Measurements from ENCODE around the gene THOC6.

Gene THOC6

DNA sequence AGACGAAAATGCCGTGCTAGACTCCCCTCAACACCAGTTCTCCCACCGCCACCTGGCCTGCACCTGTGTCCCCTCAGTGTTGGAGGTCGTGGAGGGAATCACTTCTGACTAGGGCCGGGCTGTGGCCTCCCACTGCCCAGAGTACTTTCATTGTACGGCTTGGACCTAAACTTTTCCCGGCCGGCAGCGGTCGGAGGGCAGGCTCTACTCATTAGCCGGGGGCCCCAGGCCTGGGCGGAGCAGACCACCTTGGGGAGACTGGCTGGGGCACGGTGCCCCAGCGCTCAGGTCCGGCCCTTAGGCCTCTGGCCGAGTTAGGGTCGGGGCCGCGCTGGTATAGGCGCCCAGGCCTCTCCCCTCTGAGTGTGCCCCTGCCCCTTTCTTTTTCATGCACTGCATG is 6.5 kb upstream of the THOC6 start:
- DNase-seq (ENCODE audit: low spot score), result no peak
- ChIA-PET CTCF (no interaction called here), POLR2A (ENCODE audit: low non-redundant PET) (no interaction called here)
- TF ChIP-seq, protein P1, sequence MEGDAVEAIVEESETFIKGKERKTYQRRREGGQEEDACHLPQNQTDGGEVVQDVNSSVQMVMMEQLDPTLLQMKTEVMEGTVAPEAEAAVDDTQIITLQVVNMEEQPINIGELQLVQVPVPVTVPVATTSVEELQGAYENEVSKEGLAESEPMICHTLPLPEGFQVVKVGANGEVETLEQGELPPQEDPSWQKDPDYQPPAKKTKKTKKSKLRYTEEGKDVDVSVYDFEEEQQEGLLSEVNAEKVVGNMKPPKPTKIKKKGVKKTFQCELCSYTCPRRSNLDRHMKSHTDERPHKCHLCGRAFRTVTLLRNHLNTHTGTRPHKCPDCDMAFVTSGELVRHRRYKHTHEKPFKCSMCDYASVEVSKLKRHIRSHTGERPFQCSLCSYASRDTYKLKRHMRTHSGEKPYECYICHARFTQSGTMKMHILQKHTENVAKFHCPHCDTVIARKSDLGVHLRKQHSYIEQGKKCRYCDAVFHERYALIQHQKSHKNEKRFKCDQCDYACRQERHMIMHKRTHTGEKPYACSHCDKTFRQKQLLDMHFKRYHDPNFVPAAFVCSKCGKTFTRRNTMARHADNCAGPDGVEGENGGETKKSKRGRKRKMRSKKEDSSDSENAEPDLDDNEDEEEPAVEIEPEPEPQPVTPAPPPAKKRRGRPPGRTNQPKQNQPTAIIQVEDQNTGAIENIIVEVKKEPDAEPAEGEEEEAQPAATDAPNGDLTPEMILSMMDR (conservative IDR thresholded peaks at IDR 0.05; ENCODE audit: low read depth), result no peak
- H3K27ac ChIP-seq, result no peak overlapping the region

DNA sequence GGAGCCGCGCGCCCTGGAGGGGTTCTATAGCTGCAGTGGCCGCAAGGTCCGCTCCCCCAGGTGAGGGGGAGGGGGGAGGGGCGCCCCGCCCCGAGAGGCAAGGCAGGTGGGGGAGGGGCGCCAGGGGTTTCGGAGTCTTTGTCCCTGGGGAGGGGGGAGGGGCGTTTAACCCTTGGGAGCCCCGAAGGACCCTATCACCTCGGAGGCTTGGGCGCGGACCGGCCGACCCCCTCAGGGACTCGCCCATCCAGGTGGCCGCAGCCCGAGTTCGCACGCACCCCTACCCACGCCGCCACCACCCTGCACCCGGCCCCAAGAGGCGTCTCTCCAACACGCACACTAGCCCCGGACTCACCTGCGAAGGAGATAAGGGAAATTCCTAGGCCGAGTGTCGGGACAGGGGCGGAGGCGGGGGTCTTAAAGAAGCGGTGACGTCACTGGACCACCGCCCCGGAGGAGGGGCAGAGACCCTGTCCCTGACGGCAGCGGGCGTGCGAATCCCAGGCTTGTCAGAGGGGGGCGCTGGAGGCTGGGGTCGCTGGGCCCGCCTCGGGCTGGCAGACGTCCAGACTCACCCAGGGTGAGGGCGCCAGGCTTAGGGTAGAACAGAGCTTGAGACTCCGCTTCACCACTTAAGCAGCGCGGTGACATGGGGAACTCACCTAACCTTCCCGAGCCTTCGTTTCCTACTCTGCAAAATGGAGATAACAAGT is 5.9 kb upstream of the THOC6 start, which contains the start of gene CLDN6:
Gene CLDN6 (minus strand): TSS at position 390 of the 713 bp plus-strand sequence. CDS start 2,162 bp downstream, outside the sequence.
- no peak for DNase-seq (ENCODE audit: low spot score)
- no peak within 1 kb of the TSS for H3K27ac ChIP-seq
- CTCF ChIA-PET, result no interaction called here
- TF ChIP-seq, protein P1 (conservative IDR thresholded peaks at IDR 0.05; ENCODE audit: low read depth), result no peak
- POLR2A ChIA-PET (ENCODE audit: low non-redundant PET), result no interaction called here

DNA sequence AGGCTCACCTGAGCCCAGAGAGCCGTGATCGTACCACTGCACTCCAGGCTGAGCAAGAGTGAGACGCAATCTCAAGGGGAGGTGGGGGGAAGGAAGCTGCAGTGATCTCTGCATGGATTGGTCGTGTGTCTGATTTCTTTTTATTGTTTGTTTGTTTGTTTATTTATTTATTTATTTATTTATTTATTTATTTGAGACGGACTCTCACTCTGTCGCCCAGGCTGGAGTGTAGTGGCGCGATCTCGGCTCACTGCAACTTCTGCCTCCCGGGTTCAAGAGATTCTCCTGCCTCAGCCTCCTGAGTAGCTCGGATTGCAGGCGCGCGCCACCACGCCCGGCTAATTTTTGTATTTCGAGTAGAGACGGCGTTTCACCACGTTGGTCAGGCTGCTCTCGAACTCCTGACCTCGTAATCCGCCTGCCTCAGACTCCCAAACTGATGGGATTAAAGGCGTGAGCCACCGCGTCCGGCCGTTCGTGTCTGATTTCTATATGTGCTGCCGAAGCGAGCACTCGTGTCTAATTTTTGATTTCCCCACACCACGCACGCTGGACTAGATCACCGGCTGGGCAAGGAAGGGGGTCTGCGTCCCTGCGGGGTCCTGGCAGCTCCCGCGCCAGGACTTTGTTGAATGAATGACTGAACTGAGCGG is 4.1 kb upstream of the THOC6 start:
- peak overlapping the region; percentile 99 for H3K27ac ChIP-seq
- TF ChIP-seq, protein P1 (conservative IDR thresholded peaks at IDR 0.05; ENCODE audit: low read depth), result no peak
- ChIA-PET CTCF (interaction anchor here (0.6 to 2.6 kb wide), 4 partner anchors 11 to 49 kb away, joined by 3 to 13 read pairs (median 8); no protein-coding TSS in a partner anchor), POLR2A (ENCODE audit: low non-redundant PET) (interaction anchor here (1.2 to 5.0 kb wide), 3 partner anchors 9 to 21 kb away, joined by 3 to 49 read pairs (median 48); no protein-coding TSS in a partner anchor)
- DNase-seq (ENCODE audit: low spot score), result no peak

DNA sequence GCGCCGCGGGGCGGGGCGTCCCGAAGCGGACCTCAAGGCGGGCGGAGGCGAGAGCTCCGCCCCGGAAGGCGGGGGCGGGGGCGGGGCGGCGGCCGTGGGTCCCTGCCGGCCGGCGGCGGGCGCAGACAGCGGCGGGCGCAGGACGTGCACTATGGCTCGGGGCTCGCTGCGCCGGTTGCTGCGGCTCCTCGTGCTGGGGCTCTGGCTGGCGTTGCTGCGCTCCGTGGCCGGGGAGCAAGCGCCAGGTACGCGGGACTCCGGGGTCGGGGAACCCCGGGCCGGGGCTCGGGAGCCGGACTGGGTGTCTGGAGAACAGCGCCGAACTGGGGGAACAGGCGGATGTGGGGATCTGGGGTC is 3.6 kb upstream of the THOC6 start, which contains the start of gene TNFRSF12A:
Gene TNFRSF12A (plus strand): TSS at position 122 of the 357 bp plus-strand sequence. CDS start 30 bp downstream, at position 152.
- peak; percentile 75 for DNase-seq (ENCODE audit: low spot score)
- ChIA-PET CTCF (interaction anchor here (1.3 to 2.6 kb wide), 4 partner anchors 11 to 110 kb away, joined by 3 to 13 read pairs (median 8); no protein-coding TSS in a partner anchor), POLR2A (ENCODE audit: low non-redundant PET) (interaction anchor here (0.6 to 5.0 kb wide), 6 partner anchors 9 to 28 kb away, joined by 3 to 49 read pairs (median 7); no protein-coding TSS in a partner anchor)

DNA sequence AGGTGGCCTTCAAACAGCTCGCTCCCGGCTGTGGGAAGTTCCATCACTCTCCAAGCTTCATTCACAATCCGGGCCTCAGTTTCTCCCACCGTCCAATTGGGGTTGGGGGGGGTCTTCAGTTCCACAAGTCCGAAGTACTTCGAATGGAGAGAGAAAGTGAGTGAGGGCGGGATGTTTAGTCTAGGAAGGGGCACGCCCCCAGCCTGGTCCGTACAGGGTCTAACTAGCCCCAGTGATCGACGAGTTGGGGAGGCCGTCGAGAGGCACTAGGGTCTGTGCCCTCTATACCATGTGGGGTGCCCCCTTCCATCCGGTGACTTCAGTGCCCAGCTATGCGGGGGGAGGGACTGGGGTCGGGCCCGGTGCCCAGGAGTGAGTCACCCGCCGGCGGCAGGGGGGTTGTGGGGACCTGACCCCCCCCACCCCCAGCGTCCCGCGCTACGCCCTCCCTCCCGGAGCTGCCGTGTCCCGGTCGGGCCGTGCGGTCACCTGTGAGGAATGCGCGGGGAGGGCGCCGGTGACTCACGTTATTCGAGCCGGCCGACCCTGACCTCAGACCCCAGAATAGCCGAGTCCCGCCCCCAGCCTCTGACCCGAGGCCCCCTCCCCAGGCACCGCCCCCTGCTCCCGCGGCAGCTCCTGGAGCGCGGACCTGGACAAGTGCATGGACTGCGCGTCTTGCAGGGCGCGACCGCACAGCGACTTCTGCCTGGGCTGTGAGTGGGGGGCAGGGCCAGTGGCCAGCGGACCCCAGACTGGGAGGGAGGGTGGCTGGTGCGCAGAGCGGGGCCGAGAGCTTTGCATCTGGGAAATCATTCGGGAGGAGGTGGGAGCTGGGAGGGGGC is 3.0 kb upstream of the THOC6 start:
- DNase-seq (ENCODE audit: low spot score), result peak; percentile 91
- ChIA-PET CTCF (interaction anchor here (0.8 to 2.6 kb wide), 6 partner anchors 9 to 109 kb away, joined by 3 to 13 read pairs (median 5); no protein-coding TSS in a partner anchor), POLR2A (ENCODE audit: low non-redundant PET) (interaction anchor here (0.5 to 5.0 kb wide), 12 partner anchors 10 to 573 kb away, joined by 3 to 49 read pairs (median 6); partner anchors contain the start of gene KCTD5)
- TF ChIP-seq, protein P1 (conservative IDR thresholded peaks at IDR 0.05; ENCODE audit: low read depth), result no peak
- peak overlapping the region; percentile 99 for H3K27ac ChIP-seq

More for the DNA sequence above, 3.6 kb upstream of the THOC6 start, which contains the start of gene TNFRSF12A:
- TF ChIP-seq, protein P1 (conservative IDR thresholded peaks at IDR 0.05; ENCODE audit: low read depth), result no peak
- H3K27ac ChIP-seq, result peak within 1 kb of the TSS; percentile 99

Measured in RWPE1 (cell line).